ENCODE measurements around the gene SSTR4. TPM values are rescaled to one million over a fixed set of nuclear protein-coding genes. Genes with fewer than 3 reads are reported as not detected.

Gene SSTR4
- total and polyA plus RNA-seq, 9 of the 15 experiments (the other 6 are each of a cell fraction or from before 2014, with no cell fraction given): not detected

DNA sequence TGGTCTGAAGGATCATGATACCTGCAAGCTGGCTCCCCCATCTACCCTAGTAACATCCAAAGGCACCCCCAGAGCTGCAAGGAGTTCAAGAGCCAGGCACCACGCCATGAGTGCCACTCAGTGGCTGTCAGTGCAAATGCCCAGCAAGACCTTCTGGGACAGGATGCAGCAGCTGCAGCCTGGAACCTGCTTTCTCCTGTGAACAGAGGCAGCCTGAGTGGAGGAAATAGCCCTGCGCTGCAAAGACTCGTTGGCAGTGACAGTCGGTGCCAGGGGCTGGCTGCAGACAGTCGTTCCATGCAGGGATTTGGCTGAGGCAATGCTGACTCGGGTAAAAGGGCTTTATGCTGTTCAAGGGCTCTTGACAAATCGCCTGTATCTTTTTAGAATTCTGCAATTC is 15.7 kb upstream of the SSTR4 start:
- H3K27ac ChIP-seq (ENCODE audit: extremely low read depth, low read depth, low read length): no peak overlapping the region
- in situ Hi-C loops (cut with MboI): no loop called here
- ATAC-seq (no peak), DNase-seq (ENCODE audit: extremely low read depth in 1 of 4, low spot score in 3 of 4) (no peak), FAIRE-seq (no peak)
- intact Hi-C loops (cut with micrococcal nuclease): no loop called here
- H3K9me1 ChIP-seq (ENCODE audit: control insufficient read depth, insufficient read depth, low read length): no peaks in the 10 kb centered on the region
- H3K4me3 ChIP-seq: no peak overlapping the region
- no peak overlapping the region for H3K9ac ChIP-seq (ENCODE audit: insufficient read depth in 1 of 2, low read depth in 2 of 2, low read length in 2 of 2)
- no peak overlapping the region for H3K4me2 ChIP-seq (ENCODE audit: insufficient read depth, low read length)
- WGBS (ENCODE audit: insufficient coverage, low coverage, missing lambda C conversion rate): 17% methylated on average over 6 of the region's 7 CpGs
- no peaks in the 10 kb centered on the region; a peak in 1 of 5 replicates for H3K27me3 ChIP-seq (ENCODE audit: control insufficient read depth in 2 of 2, insufficient read depth in 2 of 2, low read length in 2 of 2)
- CTCF ChIA-PET (ENCODE audit: low intra/inter-chr PET ratio): no interaction called here
- H4K20me1 ChIP-seq (replicated peaks; ENCODE audit: control insufficient read depth, insufficient read depth, low read length): no peaks in the 10 kb centered on the region; the same call in 1 of the 2 replicates
- no peaks in the 10 kb centered on the region for H3K9me3 ChIP-seq (replicated peaks; ENCODE audit: control insufficient read depth, insufficient read depth, low read depth, low read length)
- no peak overlapping the region for H2AFZ ChIP-seq (ENCODE audit: low read depth, low read length)
- no peaks in the 10 kb centered on the region; a peak in 1 of 5 replicates for H3K4me1 ChIP-seq (replicated peaks in 1 of 2; ENCODE audit: control insufficient read depth in 2 of 2, insufficient read depth in 2 of 2, low read length in 2 of 2)
- POLR2A ChIA-PET: no interaction called here
- BruUV-seq (replicated peaks): no TSS peak
- no peaks in the 10 kb centered on the region for H3K36me3 ChIP-seq (ENCODE audit: control insufficient read depth, insufficient read depth, low read length)
- TF ChIP-seq, protein P1, sequence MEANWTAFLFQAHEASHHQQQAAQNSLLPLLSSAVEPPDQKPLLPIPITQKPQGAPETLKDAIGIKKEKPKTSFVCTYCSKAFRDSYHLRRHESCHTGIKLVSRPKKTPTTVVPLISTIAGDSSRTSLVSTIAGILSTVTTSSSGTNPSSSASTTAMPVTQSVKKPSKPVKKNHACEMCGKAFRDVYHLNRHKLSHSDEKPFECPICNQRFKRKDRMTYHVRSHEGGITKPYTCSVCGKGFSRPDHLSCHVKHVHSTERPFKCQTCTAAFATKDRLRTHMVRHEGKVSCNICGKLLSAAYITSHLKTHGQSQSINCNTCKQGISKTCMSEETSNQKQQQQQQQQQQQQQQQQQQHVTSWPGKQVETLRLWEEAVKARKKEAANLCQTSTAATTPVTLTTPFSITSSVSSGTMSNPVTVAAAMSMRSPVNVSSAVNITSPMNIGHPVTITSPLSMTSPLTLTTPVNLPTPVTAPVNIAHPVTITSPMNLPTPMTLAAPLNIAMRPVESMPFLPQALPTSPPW (CRISPR knock-in tag; IDR thresholded peaks at IDR 0.05): no peak
- no peak for TF ChIP-seq GABPA (tag; conservative IDR thresholded peaks at IDR 0.05; ENCODE audit: low read depth)
- TF ChIP-seq, protein P2, sequence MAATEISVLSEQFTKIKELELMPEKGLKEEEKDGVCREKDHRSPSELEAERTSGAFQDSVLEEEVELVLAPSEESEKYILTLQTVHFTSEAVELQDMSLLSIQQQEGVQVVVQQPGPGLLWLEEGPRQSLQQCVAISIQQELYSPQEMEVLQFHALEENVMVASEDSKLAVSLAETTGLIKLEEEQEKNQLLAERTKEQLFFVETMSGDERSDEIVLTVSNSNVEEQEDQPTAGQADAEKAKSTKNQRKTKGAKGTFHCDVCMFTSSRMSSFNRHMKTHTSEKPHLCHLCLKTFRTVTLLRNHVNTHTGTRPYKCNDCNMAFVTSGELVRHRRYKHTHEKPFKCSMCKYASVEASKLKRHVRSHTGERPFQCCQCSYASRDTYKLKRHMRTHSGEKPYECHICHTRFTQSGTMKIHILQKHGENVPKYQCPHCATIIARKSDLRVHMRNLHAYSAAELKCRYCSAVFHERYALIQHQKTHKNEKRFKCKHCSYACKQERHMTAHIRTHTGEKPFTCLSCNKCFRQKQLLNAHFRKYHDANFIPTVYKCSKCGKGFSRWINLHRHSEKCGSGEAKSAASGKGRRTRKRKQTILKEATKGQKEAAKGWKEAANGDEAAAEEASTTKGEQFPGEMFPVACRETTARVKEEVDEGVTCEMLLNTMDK (IDR thresholded peaks at IDR 0.05; ENCODE audit: borderline replicate concordance, insufficient read depth, low read depth, low read length, poor library complexity, severe bottlenecking): no peak
- TF ChIP-seq CAMTA2 (CRISPR knock-in tag; conservative IDR thresholded peaks at IDR 0.05): no peak
- TF ChIP-seq RNF2 (IDR thresholded peaks at IDR 0.05): no peak
- no peak for TF ChIP-seq ZBED1 (IDR thresholded peaks at IDR 0.05)
- TF ChIP-seq SIRT6 (IDR thresholded peaks at IDR 0.05; ENCODE audit: low read depth, low read length): no peak
- no peak for TF ChIP-seq ETV5 (CRISPR knock-in tag; IDR thresholded peaks at IDR 0.05; ENCODE audit: low read depth)
- H3K79me2 ChIP-seq (ENCODE audit: control insufficient read depth, insufficient read depth, low read length): no peaks in the 10 kb centered on the region
